GM19043 (cell line): Measurements from ENCODE around the gene SLC26A4.
A peak's percentile ranks its signal among the peaks of the same experiment; 100 is the strongest.

ENCODE experiments used
- ATAC-seq: cut with Tn5 transposase; IDR thresholded peaks from one replicate; pipeline ENCODE4 v1.9.1; 2021; ENCODE audit warnings: low read depth; ENCODE audit not compliant: unreplicated experiment

The SLC26A4 gene

DNA sequence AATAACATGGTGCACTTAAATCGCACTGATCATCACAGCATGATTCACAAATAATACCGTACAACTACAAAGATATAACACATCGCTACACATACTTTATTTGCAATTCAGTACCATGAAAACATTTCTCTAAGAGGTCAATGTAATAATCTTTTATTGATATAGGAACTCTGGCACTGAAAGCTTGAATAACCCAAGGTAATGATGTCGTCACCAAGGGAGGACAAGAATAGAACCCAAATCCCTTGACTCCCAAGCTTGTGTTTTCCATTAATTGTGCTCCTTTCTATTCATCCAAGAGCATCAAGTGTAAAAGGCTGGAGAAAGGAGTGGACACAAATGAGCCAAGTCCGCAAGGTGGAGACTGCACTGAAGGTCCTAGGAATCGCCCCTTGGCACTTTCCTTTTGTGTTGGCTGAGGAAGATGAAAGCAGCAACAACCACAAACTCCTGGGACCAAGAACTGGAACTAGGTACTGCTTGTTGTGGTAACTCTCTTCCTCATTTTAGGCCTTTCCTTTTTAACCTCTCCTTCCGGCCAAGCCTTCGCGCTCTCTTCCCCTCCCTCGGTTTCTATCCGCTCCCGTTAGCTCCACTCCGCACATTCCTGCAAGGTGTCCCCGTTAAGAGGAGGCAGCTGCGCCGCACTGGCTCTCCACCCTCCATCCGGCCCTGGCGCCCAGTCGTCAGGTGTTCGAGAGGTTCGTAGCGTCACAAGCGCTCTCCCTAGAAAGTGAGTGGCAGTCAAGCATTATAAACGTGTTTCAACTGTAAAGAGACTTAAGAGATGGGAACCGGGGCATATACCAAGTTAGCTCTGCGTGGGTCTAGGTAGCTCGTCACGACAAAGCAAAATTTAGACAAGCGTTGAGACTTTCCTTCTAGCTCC is 82.3 kb downstream of the SLC26A4 start:
- peak; percentile 29 for ATAC-seq

- ATAC-seq: peak; percentile 82
These were observed 83.1 kb downstream of the SLC26A4 start, which contains the start of gene CBLL1 for GRCh38 chr7:107743567-107744344. Gene CBLL1 (plus strand): TSS chr7:107744142. CDS start chr7:107744164, 22 bp downstream.

GRCh38 chr7:107744345-107744750 is 83.7 kb downstream of the SLC26A4 start:
- ATAC-seq: peak; percentile 28

GRCh38 chr7:107746006-107746405 is 85.4 kb downstream of the SLC26A4 start:
- ATAC-seq: no peak

- no peak for ATAC-seq
These were observed 90.5 kb downstream of the SLC26A4 start for GRCh38 chr7:107751113-107751512.

GRCh38 chr7:107754642-107755041 is 94.0 kb downstream of the SLC26A4 start:
- ATAC-seq: no peak

DNA sequence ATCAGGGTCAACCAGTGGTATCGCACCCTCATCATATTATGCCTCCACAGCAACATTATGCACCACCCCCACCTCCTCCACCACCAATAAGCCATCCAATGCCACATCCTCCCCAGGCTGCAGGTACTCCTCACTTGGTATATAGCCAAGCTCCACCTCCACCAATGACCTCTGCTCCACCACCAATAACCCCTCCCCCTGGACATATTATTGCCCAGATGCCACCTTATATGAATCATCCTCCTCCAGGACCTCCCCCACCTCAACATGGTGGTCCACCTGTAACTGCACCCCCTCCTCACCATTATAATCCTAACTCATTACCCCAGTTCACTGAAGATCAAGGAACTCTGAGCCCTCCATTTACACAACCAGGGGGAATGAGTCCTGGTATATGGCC is 98.0 kb downstream of the SLC26A4 start:
- no peak for ATAC-seq

GRCh38 chr7:107767391-107767790 is 106.8 kb downstream of the SLC26A4 start:
- no peak for ATAC-seq
